IMR-90 (cell line): ENCODE measurements around the gene C2orf49. TPM values are rescaled to one million over a fixed set of nuclear protein-coding genes. Genes with fewer than 3 reads are reported as not detected.

Experiments
- ATAC-seq: fragments of 200-7000 bp; cut with Tn5 transposase; 2 replicates; pipeline ENCODE4 v1.9.1; 2020; ENCODE audit warnings: low read depth, mild to moderate bottlenecking, moderate library complexity
- BruUV-seq: library from RNA; stranded (reverse); fragments of 400-500 nt; replicated peaks from 2 replicates; lab custom pipeline; 2021; lab: Mats Ljungman, UMichigan
- CTCF ChIA-PET: fragments of 300-600 bp; formaldehyde crosslinking; extraction: SDS; loops from one replicate; lab custom pipeline; 2021; ENCODE audit warnings: antibody characterized with exemption; lab: Yijun Ruan, JAX
- POLR2A ChIA-PET: fragments of 300-600 bp; sonication (Branson Sonifier 250); formaldehyde crosslinking; loops from one replicate; lab custom pipeline; 2022; ENCODE audit warnings: antibody characterized with exemption; ENCODE audit not compliant: unreplicated experiment; lab: Charles Lee
- DNase-seq: peaks from one replicate; pipeline ENCODE4 v3.0.0; 2013
- H2AFZ ChIP-seq: replicated peaks from 2 replicates; pipeline ENCODE3; 2013; ENCODE audit warnings: low read length, mild to moderate bottlenecking; ENCODE audit not compliant: poor library complexity
- H2AK5ac ChIP-seq: 2 replicates; pipeline ENCODE4 v1.6.1; 2013; ENCODE audit warnings: low read depth, low read length, inconsistent platforms
- H2AK9ac ChIP-seq: replicated peaks from 2 replicates; pipeline ENCODE3; 2013; ENCODE audit warnings: mild to moderate bottlenecking, low read depth, low read length, moderate library complexity; ENCODE audit not compliant: poor library complexity
- H2BK120ac ChIP-seq: 2 replicates; pipeline ENCODE4 v1.6.1; 2013; ENCODE audit warnings: low read depth, low read length, inconsistent platforms
- H2BK15ac ChIP-seq: 3 replicates; pipeline ENCODE4 v1.6.1; 2013; ENCODE audit warnings: low read depth, low read length, inconsistent platforms
- H2BK20ac ChIP-seq: 2 replicates; pipeline ENCODE4 v1.6.1; 2013; ENCODE audit warnings: low read depth, mild to moderate bottlenecking, inconsistent platforms, low read length, moderate library complexity
- H2BK5ac ChIP-seq: 2 replicates; pipeline ENCODE4 v1.6.1; 2013; ENCODE audit warnings: mild to moderate bottlenecking, low read depth, low read length, inconsistent platforms; ENCODE audit not compliant: poor library complexity, severe bottlenecking
- H3K14ac ChIP-seq: replicated peaks from 2 replicates; pipeline ENCODE4 v1.6.1; 2013; ENCODE audit warnings: low read depth, low read length, inconsistent platforms
- H3K18ac ChIP-seq: 2 replicates; pipeline ENCODE4 v1.6.1; 2013; ENCODE audit warnings: low read depth, low read length, control low read depth
- H3K23ac ChIP-seq: 2 replicates; pipeline ENCODE4 v1.6.1; 2013; ENCODE audit warnings: low read depth, low read length, inconsistent platforms
- H3K27ac ChIP-seq: 2 replicates; pipeline ENCODE4 v1.5.1; 2013; ENCODE audit warnings: mild to moderate bottlenecking, control low read depth, low read length; ENCODE audit not compliant: insufficient read depth
- H3K27me3 ChIP-seq: 2 replicates; pipeline ENCODE4 v1.6.1; 2013; ENCODE audit warnings: low read length; ENCODE audit not compliant: control insufficient read depth, insufficient read depth
- H3K36me3 ChIP-seq: 2 replicates; pipeline ENCODE4 v1.6.1; 2013; ENCODE audit warnings: low read length, mixed read lengths; ENCODE audit not compliant: control insufficient read depth, insufficient read depth
- H3K4ac ChIP-seq: 2 replicates; pipeline ENCODE4 v1.6.1; 2013; ENCODE audit warnings: low read depth, low read length, inconsistent platforms
- H3K4me1 ChIP-seq: 2 replicates; pipeline ENCODE4 v1.6.1; 2013; ENCODE audit warnings: low read length, mixed read lengths; ENCODE audit not compliant: control insufficient read depth, insufficient read depth
- H3K4me2 ChIP-seq: 2 replicates; pipeline ENCODE4 v1.6.1; 2013; ENCODE audit warnings: low read depth, mild to moderate bottlenecking, control low read depth, low read length, moderate library complexity
- H3K4me3 ChIP-seq: 2 replicates; pipeline ENCODE4 v1.5.1; 2013; ENCODE audit warnings: low read depth, mild to moderate bottlenecking, control low read depth, low read length, moderate library complexity; ENCODE audit not compliant: insufficient read depth
- H3K56ac ChIP-seq: 2 replicates; pipeline ENCODE4 v1.6.1; 2013; ENCODE audit warnings: low read length, inconsistent platforms; ENCODE audit not compliant: insufficient read depth; ENCODE audit errors: extremely low read depth
- H3K79me1 ChIP-seq, 2 experiments: 2 replicates each; pipeline ENCODE4 v1.6.1; 2013; ENCODE audit warnings: low read length in 2 of 2, inconsistent platforms in 1 of 2, low read depth in 1 of 2
- H3K9ac ChIP-seq: 2 replicates; pipeline ENCODE4 v1.6.1; 2013; ENCODE audit warnings: low read depth, low read length, control low read depth
- H3K9me1 ChIP-seq: 2 replicates; pipeline ENCODE4 v1.6.1; 2013; ENCODE audit warnings: low read length, inconsistent platforms; ENCODE audit not compliant: insufficient read depth
- H3K9me3 ChIP-seq: 2 replicates; pipeline ENCODE4 v1.6.1; 2013; ENCODE audit warnings: low read length; ENCODE audit not compliant: control insufficient read depth, insufficient read depth
- H4K20me1 ChIP-seq: 2 replicates; pipeline ENCODE4 v1.6.1; 2013; ENCODE audit warnings: low read length, inconsistent platforms; ENCODE audit not compliant: insufficient read depth
- H4K5ac ChIP-seq: 2 replicates; pipeline ENCODE4 v1.6.1; 2013; ENCODE audit warnings: mild to moderate bottlenecking, low read depth, low read length, control low read depth
- H4K8ac ChIP-seq, 2 experiments: 2 replicates each; pipeline ENCODE4 v1.6.1; 2013; ENCODE audit warnings: low read depth in 2 of 2, low read length in 2 of 2, control low read depth in 1 of 2, inconsistent platforms in 1 of 2
- H4K91ac ChIP-seq: 2 replicates; pipeline ENCODE4 v1.6.1; 2013; ENCODE audit warnings: low read depth, low read length, inconsistent platforms; ENCODE audit not compliant: insufficient read depth
- BHLHE40 ChIP-seq: fragments of 150-350 bp; IDR thresholded peaks from 2 replicates; pipeline ENCODE4 v1.6.1; 2016; ENCODE audit warnings: mild to moderate bottlenecking, low read depth, low read length
- CEBPB ChIP-seq: IDR thresholded peaks from 2 replicates; pipeline ENCODE4 v1.6.1; 2012; ENCODE audit warnings: low read depth, low read length, improper control_type of control experiment
- FOS ChIP-seq: fragments of 150-350 bp; IDR thresholded peaks from 2 replicates; pipeline ENCODE4 v1.6.1; 2016; ENCODE audit warnings: low read depth, low read length
- MAFK ChIP-seq: IDR thresholded peaks from 2 replicates; pipeline ENCODE4 v1.6.1; 2012; ENCODE audit warnings: low read depth, low read length, improper control_type of control experiment
- MXI1 ChIP-seq: IDR thresholded peaks from 2 replicates; pipeline ENCODE4 v1.6.1; 2012; ENCODE audit warnings: low read depth, mild to moderate bottlenecking, low read length, moderate library complexity, borderline replicate concordance
- NFE2L2 ChIP-seq: fragments of 150-350 bp; IDR thresholded peaks from 2 replicates; pipeline ENCODE4 v1.6.1; 2016; ENCODE audit warnings: low read depth, mild to moderate bottlenecking, low read length
- POLR2A ChIP-seq: IDR thresholded peaks from 2 replicates; pipeline ENCODE4 v1.6.1; 2012; ENCODE audit warnings: mild to moderate bottlenecking, low read depth, low read length
- RAD21 ChIP-seq: IDR thresholded peaks from 2 replicates; pipeline ENCODE4 v1.6.1; 2012; ENCODE audit warnings: low read length, improper control_type of control experiment
- RCOR1 ChIP-seq: IDR thresholded peaks from 2 replicates; pipeline ENCODE4 v1.6.1; 2012; ENCODE audit warnings: mild to moderate bottlenecking, low read length, improper control_type of control experiment; ENCODE audit not compliant: insufficient replicate concordance
- RFX5 ChIP-seq: IDR thresholded peaks from 2 replicates; pipeline ENCODE4 v1.8.0; 2012; ENCODE audit warnings: low read depth, mild to moderate bottlenecking, low read length, moderate library complexity
- SMC3 ChIP-seq: fragments of 150-350 bp; IDR thresholded peaks from 2 replicates; pipeline ENCODE4 v1.6.1; 2016; ENCODE audit warnings: low read depth, mild to moderate bottlenecking, antibody characterized with exemption, low read length, moderate library complexity
- WGBS, 2 experiments: methylation state at CpG; one replicate each; pipeline versions ENCODE4 v1.1.5 to v1.1.7; 2013; ENCODE audit warnings: missing lambda C conversion rate in 2 of 2; ENCODE audit not compliant: insufficient read length in 1 of 2; ENCODE audit errors: extremely low coverage in 2 of 2; 5-methylcytosine and 5-hydroxymethylcytosine counted together
- dilution Hi-C: fragments of 300-500 bp; cut with HindIII; formaldehyde crosslinking; loops from one replicate; pipeline ENCODE4 v1.14.3; 2018; ENCODE audit warnings: low sequenced_read_pairs; ENCODE audit not compliant: unreplicated experiment
- in situ Hi-C: fragments of 300-500 bp; cut with MboI; formaldehyde crosslinking; loops from 3 replicates; pipeline ENCODE4 v1.14.3; 2019; ENCODE audit warnings: low sequenced_read_pairs, inconsistent platforms, mixed read lengths
- intact Hi-C: fragments of 100-400 bp; cut with micrococcal nuclease; formaldehyde crosslinking; loops from 2 replicates; pipeline ENCODE4 v1.10.0; 2022
- polyA plus RNA-seq, 3 experiments: library from polyadenylated mRNA; depleted of rRNA; stranded (reverse); fragments of >200 nt; gene quantifications; 2 replicates each; pipeline ENCODE4 v1.2.3, GENCODE V29; 2012; ENCODE audit warnings: low replicate concordance in 1 of 3
- total RNA-seq: library from RNA; depleted of rRNA; stranded (reverse); fragments of >200 nt; gene quantifications from 2 replicates; pipeline ENCODE4 v1.2.3, GENCODE V29; 2012
- TF ChIP-seq, protein P1 (sequence below): fragments of 150-350 bp; IDR thresholded peaks from 2 replicates; pipeline ENCODE4 v1.6.1; 2017; ENCODE audit warnings: mild to moderate bottlenecking, antibody characterized with exemption, low read length, low read depth
- TF ChIP-seq, protein P2 (sequence below): conservative IDR thresholded peaks from 2 replicates; pipeline ENCODE4 v1.5.1; 2012; ENCODE audit warnings: mild to moderate bottlenecking, low read depth, low read length, improper control_type of control experiment

C2orf49 gene
- total and polyA plus RNA-seq, 2 of the 4 experiments (the other 2 are of a cell fraction) = 3.8 to 8.5 TPM

DNA sequence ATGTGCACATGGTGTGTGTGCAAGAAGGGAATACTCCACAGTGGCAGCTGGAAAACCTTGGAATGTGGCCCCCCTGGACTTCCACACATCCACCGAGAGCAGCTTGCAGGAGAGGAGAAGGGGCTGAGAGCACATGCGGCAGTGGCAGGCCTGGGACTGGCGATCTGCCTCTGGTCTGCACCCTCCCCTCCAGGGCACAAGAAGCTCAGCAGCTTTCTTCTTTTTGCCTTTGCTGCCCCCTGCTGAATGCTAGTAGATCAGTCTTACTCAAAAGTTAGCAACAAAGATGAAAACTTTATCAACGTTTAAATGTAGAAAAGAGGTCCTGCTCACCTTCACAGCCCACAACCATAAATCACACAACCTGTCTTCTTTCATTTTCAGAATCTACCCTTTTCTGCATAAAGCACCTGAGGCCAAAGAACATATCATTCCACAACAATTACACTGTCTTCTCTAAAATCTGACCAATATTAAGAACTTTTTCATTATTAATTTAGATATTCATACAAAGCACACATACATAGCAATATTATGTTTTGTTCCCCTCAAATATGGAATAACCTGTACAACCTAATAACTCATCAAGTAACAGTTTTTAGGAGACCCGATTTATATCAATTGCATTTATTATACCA lies 42.4 kb upstream of the C2orf49 start:
- Histone ChIP-seq H2BK15ac (no peak overlapping the region), H2AK5ac (no peak overlapping the region), H3K4me2 (no peak overlapping the region), H3K4me1 (0 out of 2 replicates have a peak, but pooled peaks cover 2% of the 10 kb centered on the region), H2BK5ac (no peak overlapping the region), H3K27me3 (no peaks in the 10 kb centered on the region), H2BK120ac (no peak overlapping the region), H3K36me3 (peaks cover 9% of the 10 kb centered on the region), H3K4ac (no peak overlapping the region), H3K14ac (no peak overlapping the region), H2AK9ac (no peak overlapping the region), H2AFZ (peak overlapping the region; percentile 58), H3K9me3 (no peaks in the 10 kb centered on the region), H3K4me3 (no peak overlapping the region), H3K9me1 (0 out of 2 replicates have a peak, but pooled peaks cover 3% of the 10 kb centered on the region), H3K18ac (no peak overlapping the region), H4K8ac (no peak overlapping the region; a peak in 1 of 4 replicates), H3K9ac (no peak overlapping the region), H3K23ac (no peak overlapping the region), H4K20me1 (no peaks in the 10 kb centered on the region; the same call in 1 of the 2 replicates), H4K5ac (no peak overlapping the region), H4K91ac (no peak overlapping the region), H2BK20ac (no peak overlapping the region), H3K27ac (no peak overlapping the region), H3K56ac (no peak overlapping the region), H3K79me1 (peaks cover 3 to 15% of the 10 kb centered on the region in 2 experiments; a peak in 3 of 4 replicates)
- dilution Hi-C loops = no loop called here
- BruUV-seq = no TSS peak
- WGBS, 2 experiments = no CpG with 5 or more reads among the region's 5 CpGs
- peak; percentile 94 for ATAC-seq
- ChIA-PET CTCF (interaction anchor here (0.6 to 1.4 kb wide), 9 partner anchors 12 to 190 kb away, joined by 3 to 7 read pairs (median 3); no protein-coding TSS in a partner anchor), POLR2A (no interaction called here)
- TF ChIP-seq FOS (no peak), BHLHE40 (no peak), SMC3 (peak; percentile 55; the same call in 1 of the 2 replicates), CEBPB (no peak), NFE2L2 (no peak), RFX5 (no peak), MXI1 (no peak), MAFK (no peak), POLR2A (no peak), RCOR1 (no peak), RAD21 (peak; percentile 68)
- TF ChIP-seq, protein P1, sequence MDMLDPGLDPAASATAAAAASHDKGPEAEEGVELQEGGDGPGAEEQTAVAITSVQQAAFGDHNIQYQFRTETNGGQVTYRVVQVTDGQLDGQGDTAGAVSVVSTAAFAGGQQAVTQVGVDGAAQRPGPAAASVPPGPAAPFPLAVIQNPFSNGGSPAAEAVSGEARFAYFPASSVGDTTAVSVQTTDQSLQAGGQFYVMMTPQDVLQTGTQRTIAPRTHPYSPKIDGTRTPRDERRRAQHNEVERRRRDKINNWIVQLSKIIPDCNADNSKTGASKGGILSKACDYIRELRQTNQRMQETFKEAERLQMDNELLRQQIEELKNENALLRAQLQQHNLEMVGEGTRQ = no peak
- TF ChIP-seq, protein P2, sequence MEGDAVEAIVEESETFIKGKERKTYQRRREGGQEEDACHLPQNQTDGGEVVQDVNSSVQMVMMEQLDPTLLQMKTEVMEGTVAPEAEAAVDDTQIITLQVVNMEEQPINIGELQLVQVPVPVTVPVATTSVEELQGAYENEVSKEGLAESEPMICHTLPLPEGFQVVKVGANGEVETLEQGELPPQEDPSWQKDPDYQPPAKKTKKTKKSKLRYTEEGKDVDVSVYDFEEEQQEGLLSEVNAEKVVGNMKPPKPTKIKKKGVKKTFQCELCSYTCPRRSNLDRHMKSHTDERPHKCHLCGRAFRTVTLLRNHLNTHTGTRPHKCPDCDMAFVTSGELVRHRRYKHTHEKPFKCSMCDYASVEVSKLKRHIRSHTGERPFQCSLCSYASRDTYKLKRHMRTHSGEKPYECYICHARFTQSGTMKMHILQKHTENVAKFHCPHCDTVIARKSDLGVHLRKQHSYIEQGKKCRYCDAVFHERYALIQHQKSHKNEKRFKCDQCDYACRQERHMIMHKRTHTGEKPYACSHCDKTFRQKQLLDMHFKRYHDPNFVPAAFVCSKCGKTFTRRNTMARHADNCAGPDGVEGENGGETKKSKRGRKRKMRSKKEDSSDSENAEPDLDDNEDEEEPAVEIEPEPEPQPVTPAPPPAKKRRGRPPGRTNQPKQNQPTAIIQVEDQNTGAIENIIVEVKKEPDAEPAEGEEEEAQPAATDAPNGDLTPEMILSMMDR = peak; percentile 67
- DNase-seq = peak; percentile 68
- intact Hi-C loops = loop anchor here (1.0 to 2.0 kb wide), 2 partner anchors 34 to 181 kb away; no protein-coding TSS in a partner anchor
- in situ Hi-C loops = loop anchor here (5.0 kb wide), 1 partner anchor 183 kb away; no protein-coding TSS in a partner anchor
